Fibroblast of skin of right biceps (primary cell): ENCODE measurements around the gene PIEZO1.
"Not testable (repeated sequence)": the region's sequence is repeated elsewhere in the genome, so short reads cannot be mapped to it uniquely, and the experiment has no call there.

Experiments
- DNase-seq: peaks from one replicate; pipeline ENCODE4 v3.0.0-alpha.2; 2013

The PIEZO1 gene

GRCh38 chr16:88781140-88782077, 3.6 kb downstream of the PIEZO1 start:
- no peak for DNase-seq

- no peak for DNase-seq
Measured at GRCh38 chr16:88780142-88781062, 4.6 kb downstream of the PIEZO1 start.

GRCh38 chr16:88779406-88780141, 5.4 kb downstream of the PIEZO1 start:
- no peak for DNase-seq

GRCh38 chr16:88778541-88779065, 6.4 kb downstream of the PIEZO1 start:
- DNase-seq = no peak

- DNase-seq = no peak
Measured at GRCh38 chr16:88778271-88778525, 6.8 kb downstream of the PIEZO1 start.

GRCh38 chr16:88777471-88778270, 7.3 kb downstream of the PIEZO1 start:
- DNase-seq = no peak

DNA sequence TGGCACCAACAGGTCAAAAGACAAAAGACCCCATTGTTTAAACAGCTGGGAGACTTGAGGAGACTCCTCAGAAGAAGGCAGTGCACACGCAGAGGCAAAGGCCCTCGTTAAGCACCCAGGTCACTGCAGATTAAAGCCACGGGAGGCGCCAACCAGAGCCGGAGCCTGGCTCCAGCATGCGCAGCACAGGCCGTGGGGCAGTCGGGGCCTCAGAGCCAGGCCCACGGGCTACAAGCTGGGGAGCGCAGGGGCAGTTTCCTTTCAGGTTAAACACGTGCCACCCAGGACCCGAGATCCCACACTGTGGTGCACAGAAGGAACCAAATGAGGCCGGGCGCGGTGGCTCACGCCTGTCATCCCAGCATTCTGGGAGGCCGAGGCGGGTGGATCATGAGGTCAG, 9.2 kb downstream of the PIEZO1 start:
- DNase-seq = no peak

GRCh38 chr16:88774544-88775393, 10.3 kb downstream of the PIEZO1 start:
- DNase-seq = no peak

GRCh38 chr16:88773812-88774291, 11.2 kb downstream of the PIEZO1 start:
- DNase-seq = peak; percentile 71

GRCh38 chr16:88772871-88773811, 11.9 kb downstream of the PIEZO1 start:
- DNase-seq = peak; percentile 96

GRCh38 chr16:88771781-88772180, 13.2 kb downstream of the PIEZO1 start:
- not testable (repeated sequence) for DNase-seq

DNA sequence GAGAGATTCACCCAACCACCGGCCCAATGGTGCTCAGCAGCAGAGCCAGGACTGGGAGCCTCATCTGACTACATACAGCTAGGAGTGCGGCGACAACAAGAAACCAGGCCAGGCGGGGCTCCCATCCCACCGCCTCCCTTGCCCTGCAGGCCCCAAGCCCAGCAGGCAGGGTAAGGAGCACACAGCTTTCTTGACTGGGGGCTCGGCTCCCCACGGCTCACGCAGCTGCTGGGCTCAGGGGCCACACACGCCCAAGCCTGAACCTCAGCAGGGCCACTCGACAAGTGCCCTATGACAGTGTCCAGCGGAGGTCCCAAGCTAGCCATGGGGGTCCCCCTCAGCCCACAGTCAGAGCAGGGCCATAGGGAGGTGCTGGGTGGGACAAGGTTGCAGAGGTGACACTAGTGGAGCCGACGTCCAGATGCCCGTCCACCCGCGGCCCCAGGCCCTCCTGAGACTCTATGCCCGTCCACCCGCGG, 13.7 kb downstream of the PIEZO1 start:
- no peak for DNase-seq

- peak; percentile 82 for DNase-seq
Measured at GRCh38 chr16:88770461-88771293, 14.3 kb downstream of the PIEZO1 start.

- DNase-seq = no peak
Measured at GRCh38 chr16:88769617-88770460, 15.2 kb downstream of the PIEZO1 start.

DNA sequence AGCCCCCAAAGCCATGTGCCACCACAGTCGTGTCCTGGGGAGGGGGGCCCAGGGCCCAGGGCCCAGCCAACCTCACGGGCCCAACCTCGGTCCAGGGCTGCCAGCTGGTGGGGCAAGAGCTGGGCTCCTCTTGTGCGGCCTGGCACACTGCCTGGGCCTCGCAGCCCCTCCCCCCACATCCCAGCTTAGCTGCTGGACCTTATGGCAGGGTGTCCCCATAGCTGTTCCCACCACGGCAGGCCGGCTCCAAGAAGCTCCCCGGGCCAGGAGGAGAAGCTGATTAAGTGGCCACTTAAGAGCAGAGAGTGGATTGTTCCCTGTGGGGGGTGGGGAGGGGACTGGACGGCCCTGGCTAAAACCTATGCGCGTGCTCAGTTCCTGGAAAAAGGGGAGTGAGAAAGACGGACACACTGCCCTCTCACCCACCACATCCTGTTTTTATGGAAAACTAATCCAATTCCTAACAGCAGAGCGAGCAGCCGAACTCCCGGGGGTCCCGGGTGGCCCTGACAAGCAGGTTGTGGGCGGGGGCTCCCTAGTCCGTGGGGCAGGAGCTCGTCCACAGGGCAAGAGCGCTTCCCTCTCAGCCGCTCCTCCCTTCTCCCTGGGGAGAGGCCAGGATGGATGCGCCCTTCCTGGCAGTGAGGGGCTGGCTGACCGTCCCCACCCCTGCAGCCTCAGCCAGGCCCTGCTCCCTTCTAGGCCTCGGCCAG, 16.8 kb downstream of the PIEZO1 start:
- DNase-seq = no peak

DNA sequence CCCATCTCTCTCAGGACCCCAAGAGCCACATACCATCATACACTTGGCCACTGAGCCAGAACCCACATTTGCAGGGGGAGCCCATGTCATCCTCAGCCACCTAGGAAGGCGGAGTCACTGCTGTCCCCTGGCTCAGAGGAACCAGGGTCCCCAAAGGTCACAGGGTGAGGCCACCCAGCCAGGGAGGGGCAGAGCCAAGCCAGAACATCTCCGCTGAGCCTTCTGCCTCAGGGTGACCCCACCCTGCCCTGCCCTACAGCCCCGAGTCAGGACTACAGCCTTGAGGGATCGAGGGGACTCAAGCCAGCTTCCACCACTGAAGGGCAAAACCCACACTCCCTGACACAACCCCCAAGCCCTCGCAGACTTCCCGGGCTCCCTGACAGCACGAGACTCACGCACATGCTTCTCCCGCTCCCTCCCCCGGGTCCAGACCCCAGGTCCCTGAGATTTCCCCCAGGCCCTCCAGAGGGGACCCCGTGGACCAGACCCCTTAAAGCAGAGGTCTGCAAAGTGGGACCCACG, 17.4 kb downstream of the PIEZO1 start:
- DNase-seq = no peak

DNA sequence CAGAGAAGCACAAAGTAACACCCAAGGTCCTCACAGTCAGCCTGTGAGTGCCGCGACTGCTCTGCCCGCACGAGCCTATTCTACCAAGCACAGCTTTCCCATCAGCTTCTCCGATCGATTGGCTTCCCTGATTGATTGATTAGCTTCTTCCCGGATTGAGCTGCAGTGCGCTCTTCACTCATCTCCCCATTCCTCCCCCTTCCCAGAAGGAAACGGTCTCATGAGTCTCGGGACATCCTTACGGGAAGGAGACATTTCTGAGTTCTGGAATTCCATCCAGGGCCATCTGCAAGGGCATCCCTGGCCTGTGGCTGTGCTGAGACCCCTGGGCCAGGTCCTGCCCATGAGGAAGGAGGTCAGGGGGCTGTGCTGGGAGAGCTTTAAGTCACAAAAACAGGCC, 18.0 kb downstream of the PIEZO1 start:
- no peak for DNase-seq
